Mesothelial cell of epicardium (in vitro differentiated cells): Measurements from ENCODE around the gene DERL3. TPM values are rescaled to one million over a fixed set of nuclear protein-coding genes. Genes with fewer than 3 reads are reported as not detected.

Experiments
- DNase-seq, 2 experiments: peaks; one replicate each; pipeline ENCODE4 v3.0.0; 2021; ENCODE audit warnings: low spot score in 2 of 2; ENCODE audit not compliant: unreplicated experiment in 2 of 2
- H3K27ac Mint-ChIP-seq: 2 replicates; pipeline ENCODE4 v1.8.0; 2021; ENCODE audit warnings: mixed read lengths
- H3K27me3 Mint-ChIP-seq: 2 replicates; pipeline ENCODE4 v1.8.0; 2021; ENCODE audit warnings: low read depth, mixed read lengths
- H3K36me3 Mint-ChIP-seq: 2 replicates; pipeline ENCODE4 v1.8.0; 2021; ENCODE audit warnings: mixed read lengths
- H3K4me1 Mint-ChIP-seq: 2 replicates; pipeline ENCODE4 v1.8.0; 2021; ENCODE audit warnings: mixed read lengths
- H3K4me3 Mint-ChIP-seq: 2 replicates; pipeline ENCODE4 v1.8.0; 2021; ENCODE audit warnings: mild to moderate bottlenecking, moderate library complexity, mixed read lengths
- H3K9me3 Mint-ChIP-seq: 2 replicates; pipeline ENCODE4 v1.8.0; 2021; ENCODE audit warnings: mixed read lengths
- CTCF ChIP-seq: fragments of 200-600 bp; sonication (generic); IDR thresholded peaks from one replicate; pipeline ENCODE4 v1.5.0; 2021; ENCODE audit warnings: antibody characterized with exemption; ENCODE audit not compliant: unreplicated experiment
- total RNA-seq: library from RNA; stranded (reverse); gene quantifications from 3 replicates; pipeline ENCODE4 v1.2.1, GENCODE V29; 2021

DERL3 gene
- total RNA-seq, 1 donor from 2014 or later, result 25.8 TPM

GRCh38 chr22:23815541-23816155, 23.2 kb downstream of the DERL3 start:
- Mint-ChIP-seq H3K36me3 (peaks cover 69% of the 10 kb centered on the region), H3K4me3 (no peak overlapping the region), H3K27me3 (no peaks in the 10 kb centered on the region), H3K9me3 (no peaks in the 10 kb centered on the region), H3K4me1 (peaks cover 1% of the 10 kb centered on the region), H3K27ac (peak overlapping the region; percentile 32)
- DNase-seq, result no peak
- TF ChIP-seq CTCF, result no peak

- peaks cover 51% of the 10 kb centered on the region for H3K36me3 Mint-ChIP-seq
- no peak overlapping the region for H3K27ac Mint-ChIP-seq
- no peak for DNase-seq
- no peaks in the 10 kb centered on the region for H3K27me3 Mint-ChIP-seq
- no peak for TF ChIP-seq CTCF
- H3K4me1 Mint-ChIP-seq, result peaks cover 1% of the 10 kb centered on the region
- no peaks in the 10 kb centered on the region for H3K9me3 Mint-ChIP-seq
- no peak overlapping the region for H3K4me3 Mint-ChIP-seq
These were observed 26.4 kb downstream of the DERL3 start for GRCh38 chr22:23812378-23812777.

GRCh38 chr22:23806837-23807236, 32.0 kb downstream of the DERL3 start:
- Mint-ChIP-seq H3K9me3 (no peaks in the 10 kb centered on the region), H3K36me3 (peaks cover 44% of the 10 kb centered on the region), H3K27ac (no peak overlapping the region), H3K4me3 (no peak overlapping the region), H3K4me1 (peaks cover 12% of the 10 kb centered on the region), H3K27me3 (no peaks in the 10 kb centered on the region)
- DNase-seq, result no peak
- TF ChIP-seq CTCF, result no peak

- Mint-ChIP-seq H3K4me1 (peaks cover 10% of the 10 kb centered on the region), H3K9me3 (no peaks in the 10 kb centered on the region), H3K27me3 (no peaks in the 10 kb centered on the region), H3K36me3 (peaks cover 47% of the 10 kb centered on the region), H3K4me3 (no peak overlapping the region), H3K27ac (peak overlapping the region; percentile 85)
- no peak for TF ChIP-seq CTCF
- no peak for DNase-seq
These were observed 34.0 kb downstream of the DERL3 start for GRCh38 chr22:23804781-23805291.

GRCh38 chr22:23803001-23803819, 35.6 kb downstream of the DERL3 start:
- no peak overlapping the region for H3K4me3 Mint-ChIP-seq
- no peak for TF ChIP-seq CTCF
- no peaks in the 10 kb centered on the region for H3K9me3 Mint-ChIP-seq
- H3K27me3 Mint-ChIP-seq, result no peaks in the 10 kb centered on the region
- peaks cover 50% of the 10 kb centered on the region for H3K36me3 Mint-ChIP-seq
- DNase-seq, result no peak
- H3K4me1 Mint-ChIP-seq, result peaks cover 10% of the 10 kb centered on the region
- peak overlapping the region; percentile 41 for H3K27ac Mint-ChIP-seq
